Pancreas (tissue), 10 donors: Measurements from ENCODE around the gene HJURP. TPM values are rescaled to one million over a fixed set of nuclear protein-coding genes. Genes with fewer than 3 reads are reported as not detected.

ENCODE experiments used
- ATAC-seq, 4 donors: fragments of 200-7000 bp; cut with Tn5 transposase; one replicate each; pipeline versions ENCODE4 v1.8.0 to v1.9.1; 2020; ENCODE audit warnings: mild to moderate bottlenecking in 4 of 4, moderate library complexity in 4 of 4
- DNase-seq, 6 donors: peaks; one replicate each; pipeline ENCODE4 v3.0.0-alpha.2; 2020
- FAIRE-seq: peaks from 2 replicates; lab custom pipeline; 2012; peaks lifted over from hg19 to GRCh38; lab: Jason Lieb, UNC
- H3K27ac ChIP-seq, 4 donors: fragments of 200-600 bp; sonication (generic); 1 replicate in 3 of 4; 2 replicates in 1 of 4; pipeline versions ENCODE4 v1.5.0 to v1.8.0; 2020
- H3K27me3 ChIP-seq, 4 donors: fragments of 200-600 bp; one replicate each; pipeline ENCODE4 v1.8.0; 2021
- H3K36me3 ChIP-seq, 3 donors: fragments of 200-600 bp; sonication (generic) in 1 of 3; one replicate each; pipeline versions ENCODE4 v1.5.0 to v1.8.0; 2020 to 2021
- H3K4me1 ChIP-seq, 3 donors: fragments of 200-600 bp; one replicate each; pipeline ENCODE4 v1.8.0; 2021
- H3K4me3 ChIP-seq, 4 donors: fragments of 200-600 bp; sonication (generic) in 2 of 4; one replicate each; pipeline versions ENCODE4 v1.5.0 to v1.8.0; 2020 to 2021
- H3K9me3 ChIP-seq, 4 donors: fragments of 200-600 bp; one replicate each; pipeline ENCODE4 v1.8.0; 2021
- CTCF ChIP-seq, 4 donors: fragments of 200-600 bp; sonication (generic) in 3 of 4; IDR thresholded peaks; one replicate each; pipeline versions ENCODE4 v1.5.0 to v1.8.0; 2021; ENCODE audit warnings: antibody characterized with exemption in 4 of 4
- WGBS, 2 donors: extraction: QIAGEN DNeasy Blood & Tissue Kit; methylation state at CpG; one replicate each; pipeline ENCODE4 v1.1.7; 2013; 5-methylcytosine and 5-hydroxymethylcytosine counted together
- intact Hi-C, 3 donors: fragments of 100-400 bp; cut with DNase I; formaldehyde crosslinking; loops; one replicate each; pipeline versions ENCODE4 v1.11.1 to v1.14.2; 2022
- polyA plus RNA-seq, 2 donors: library from polyadenylated mRNA; stranded (reverse); fragments of 200-250 nt; gene quantifications; one replicate each; pipeline ENCODE4 v1.2.3, GENCODE V29; 2013
- total RNA-seq, 6 donors: library from RNA; stranded (reverse); fragmentation: NEBNext Ultra II Directional in 4 of 6; extraction: Animal tissue kit (Norgen Biotek cat#: 25700) in 4 of 6; gene quantifications; one replicate each; pipeline versions ENCODE4 v1.2.1 to v1.2.4, GENCODE V29; 2021 to 2023
- donor health status: healthy with polysubstance abuse.
- donor health status: DM: no; HTN: no; CAD: no; lungs with moderate emphysema.
- donor health status: DM: no; HTN: no; CAD: no.
- donor health status: control.
- donor health status: control.
- donor health status: Bipolar disorder and iron deficiency.
- donor health status: DM: yes; HTN: yes; CAD: no.
- donor health status: DM: no; HTN: no; CAD: no.
- donor health status: DM: no; HTN: no; CAD: no.
- donor health status: DM: yes; HTN: yes; CAD: no.

Gene HJURP
- total and polyA plus RNA-seq, 8 donors = 0.16 to 1.2 (median 0.47) TPM; not detected in 3

GRCh38 chr2:233817361-233817911 lies 36.9 kb downstream of the HJURP start:
- no peak for FAIRE-seq
- H3K4me1 ChIP-seq = no peaks in the 10 kb centered on the region
- no peaks in the 10 kb centered on the region for H3K9me3 ChIP-seq
- H3K27me3 ChIP-seq = no peaks in the 10 kb centered on the region
- ATAC-seq = no peak
- H3K27ac ChIP-seq = no peak overlapping the region
- intact Hi-C loops = no loop called here
- WGBS, 2 donors = 75 to 83% methylated on average over 3 of the region's 3 CpGs
- H3K36me3 ChIP-seq = no peaks in the 10 kb centered on the region
- DNase-seq = peak in 3 of 6 donors; percentile 4 to 17 (median 8)
- no peak overlapping the region for H3K4me3 ChIP-seq
- TF ChIP-seq CTCF (IDR thresholded peaks at IDR 0.05) = no peak

GRCh38 chr2:233816771-233817170 lies 37.6 kb downstream of the HJURP start:
- no peak for ATAC-seq
- Histone ChIP-seq H3K9me3 (no peaks in the 10 kb centered on the region), H3K4me1 (no peaks in the 10 kb centered on the region), H3K36me3 (no peaks in the 10 kb centered on the region), H3K27me3 (no peaks in the 10 kb centered on the region), H3K4me3 (no peak overlapping the region), H3K27ac (no peak overlapping the region)
- no peak for TF ChIP-seq CTCF (IDR thresholded peaks at IDR 0.05)
- FAIRE-seq = no peak
- DNase-seq = peak in 3 of 6 donors; percentile 3 to 19 (median 11)
- intact Hi-C loops = no loop called here
- WGBS, 2 donors = 84 to 86% methylated on average over 4 of the region's 4 CpGs

- DNase-seq = peak in 2 of 6 donors; percentile 6
- no peak for FAIRE-seq
- WGBS, 2 donors = 57 to 60% methylated on average over 2 of the region's 2 CpGs
These were observed 38.0 kb downstream of the HJURP start for GRCh38 chr2:233816334-233816733.

GRCh38 chr2:233815861-233816260 lies 38.5 kb downstream of the HJURP start:
- intact Hi-C loops = no loop called here
- Histone ChIP-seq H3K36me3 (no peaks in the 10 kb centered on the region), H3K4me3 (no peak overlapping the region), H3K4me1 (no peaks in the 10 kb centered on the region), H3K27ac (no peak overlapping the region), H3K27me3 (no peaks in the 10 kb centered on the region), H3K9me3 (no peaks in the 10 kb centered on the region)
- TF ChIP-seq CTCF (IDR thresholded peaks at IDR 0.05) = no peak
- 73 to 87% methylated on average over 6 of the region's 6 CpGs for WGBS, 2 donors
- ATAC-seq (no peak), FAIRE-seq (no peak), DNase-seq (no peak)

More at GRCh38 chr2:233816334-233816733, 38.0 kb downstream of the HJURP start:
- no peak for ATAC-seq
- no peaks in the 10 kb centered on the region for H3K9me3 ChIP-seq
- H3K27ac ChIP-seq = no peak overlapping the region
- H3K27me3 ChIP-seq = no peaks in the 10 kb centered on the region
- intact Hi-C loops = no loop called here
- TF ChIP-seq CTCF (IDR thresholded peaks at IDR 0.05) = no peak
- H3K36me3 ChIP-seq = no peaks in the 10 kb centered on the region
- H3K4me1 ChIP-seq = no peaks in the 10 kb centered on the region
- H3K4me3 ChIP-seq = no peak overlapping the region

DNA sequence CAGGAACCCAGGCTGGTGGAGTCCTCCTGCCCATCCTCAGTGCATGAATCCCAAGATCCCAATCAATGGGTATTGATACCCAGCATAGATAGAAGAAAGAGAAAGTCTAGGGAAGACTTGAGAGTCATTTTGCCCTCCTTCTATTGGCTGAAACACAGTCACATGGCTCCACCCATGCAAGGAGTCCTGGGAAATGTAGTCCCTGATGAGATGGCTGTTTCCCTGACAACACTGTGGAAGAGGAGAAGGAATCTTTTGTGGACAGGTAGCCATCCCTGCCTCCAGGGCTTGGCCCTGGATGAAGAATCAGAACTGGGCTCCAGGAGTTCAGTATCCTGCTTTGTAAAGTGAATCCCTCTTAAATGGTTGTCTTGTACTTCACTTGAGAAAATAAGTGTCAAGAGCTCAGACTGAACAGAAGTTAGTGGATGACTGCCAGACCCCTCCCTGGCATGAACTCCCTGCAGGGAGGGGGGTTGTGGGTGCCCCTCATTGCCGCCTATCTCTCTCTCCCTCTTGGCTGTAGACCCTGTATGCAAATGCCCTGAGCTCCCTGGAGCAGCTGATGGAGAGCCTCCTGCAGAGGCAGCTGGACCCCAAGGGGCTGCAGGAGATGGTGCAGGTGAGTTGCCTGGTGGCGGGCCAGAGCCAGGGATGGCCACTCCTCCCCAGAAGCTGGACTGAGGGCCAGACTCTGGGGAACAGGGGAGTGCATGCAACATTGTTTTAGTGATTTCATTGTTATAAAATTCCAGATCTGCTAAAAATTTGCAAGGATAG lies 40.1 kb downstream of the HJURP start:
- intact Hi-C loops = no loop called here
- Histone ChIP-seq H3K36me3 (no peaks in the 10 kb centered on the region), H3K4me3 (no peak overlapping the region), H3K4me1 (no peaks in the 10 kb centered on the region), H3K27ac (no peak overlapping the region), H3K9me3 (no peaks in the 10 kb centered on the region), H3K27me3 (no peaks in the 10 kb centered on the region)
- TF ChIP-seq CTCF (IDR thresholded peaks at IDR 0.05) = no peak
- ATAC-seq (no peak), DNase-seq (peak in 2 of 6 donors; percentile 2 to 14), FAIRE-seq (no peak)
- 66 to 81% methylated on average over 2 of the region's 2 CpGs for WGBS, 2 donors
